ENCODE results near the gene HAS3.
A peak's percentile ranks its signal among the peaks of the same experiment; 100 is the strongest.

Gene HAS3

GRCh38 chr16:69105501-69106361 lies at the start of gene HAS3:
TSS of gene HAS3 (plus strand) at chr16:69105653. CDS start at chr16:69109396, 3,743 bp downstream.
- H3K79me2 ChIP-seq (ENCODE audit: insufficient read depth, low read length) = no peaks in the 10 kb centered on the region
- peak; percentile 53 for TF ChIP-seq CTCF (conservative IDR thresholded peaks at IDR 0.05; ENCODE audit: low read length)
- TF ChIP-seq EZH2phosphoT487 (IDR thresholded peaks at IDR 0.05; ENCODE audit: borderline replicate concordance) = no peak
- no peaks in the 10 kb centered on the region for H3K27me3 ChIP-seq (ENCODE audit: insufficient read depth, low read length, poor library complexity, severe bottlenecking)
- peak within 1 kb of the TSS; percentile 56 for H3K9ac ChIP-seq (ENCODE audit: low read depth, low read length, poor library complexity, severe bottlenecking)
- H3K9me3 ChIP-seq (ENCODE audit: insufficient read depth, low read depth, low read length) = no peaks in the 10 kb centered on the region
- peaks cover 10% of the 10 kb centered on the region for H3K4me1 ChIP-seq (ENCODE audit: insufficient read depth, low read length, poor library complexity, severe bottlenecking)
- H3F3A ChIP-seq (ENCODE audit: low read depth) = no peaks in the 10 kb centered on the region
- H3K4me3 ChIP-seq (ENCODE audit: low read length, poor library complexity, severe bottlenecking) = peak within 1 kb of the TSS; percentile 75
- no peaks in the 10 kb centered on the region for H3K9me2 ChIP-seq (replicated peaks; ENCODE audit: low read depth, low read length)
- peaks cover 4% of the 10 kb centered on the region; the same call in 1 of the 2 replicates for H3K36me3 ChIP-seq (ENCODE audit: insufficient read depth, low read length)
- peak within 1 kb of the TSS; percentile 89 for H3K4me2 ChIP-seq (ENCODE audit: low read depth, low read length, poor library complexity, severe bottlenecking)
- H4K20me1 ChIP-seq (ENCODE audit: insufficient read depth, low read length, poor library complexity, severe bottlenecking) = no peaks in the 10 kb centered on the region
- H2AFZ ChIP-seq (ENCODE audit: low read length) = peak within 1 kb of the TSS; percentile 59

DNA sequence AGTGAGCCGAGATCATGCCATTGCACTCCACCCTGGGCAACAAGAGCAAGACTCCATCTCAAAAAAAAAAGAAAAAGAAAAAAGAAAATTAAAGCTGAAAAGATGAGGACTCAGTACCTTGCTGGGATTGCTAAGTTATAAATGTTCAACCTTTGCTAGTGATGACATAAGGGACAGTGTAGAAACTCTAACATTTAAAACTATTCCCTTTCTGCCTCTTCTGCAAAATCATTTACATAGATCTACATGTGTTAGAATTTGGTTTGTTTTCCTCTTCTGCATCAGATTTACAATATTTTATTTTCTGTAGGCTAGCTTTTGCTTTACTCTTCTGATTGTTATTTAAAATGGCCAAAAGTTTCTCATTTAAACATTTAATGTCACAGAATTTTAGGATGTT lies 49.5 kb upstream of the HAS3 start:
- H3K9ac ChIP-seq (ENCODE audit: low read depth, low read length, poor library complexity, severe bottlenecking) = no peak overlapping the region
- H3K4me1 ChIP-seq (ENCODE audit: insufficient read depth, low read length, poor library complexity, severe bottlenecking) = no peaks in the 10 kb centered on the region

DNA sequence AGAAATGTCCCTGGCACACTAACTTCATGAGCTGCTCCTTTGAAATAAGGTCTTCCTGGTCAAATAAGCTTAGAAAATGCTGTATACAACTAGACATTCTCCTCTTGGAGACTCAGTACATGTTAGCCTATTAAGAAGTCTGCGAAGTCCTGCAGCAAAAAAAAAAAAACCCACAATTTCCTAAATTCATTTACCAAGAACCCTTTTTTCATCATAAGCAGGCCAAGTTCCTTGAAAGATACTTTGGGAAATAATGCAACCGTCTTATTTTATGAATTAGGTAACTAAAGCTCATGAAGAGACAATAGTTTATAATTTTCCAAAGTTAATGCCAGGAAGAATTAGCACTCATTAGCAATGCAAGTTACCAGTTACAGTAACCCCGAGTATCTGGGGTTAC lies 49.0 kb upstream of the HAS3 start:
- H3K4me1 ChIP-seq (ENCODE audit: insufficient read depth, low read length, poor library complexity, severe bottlenecking) = no peaks in the 10 kb centered on the region
- TF ChIP-seq CTCF (conservative IDR thresholded peaks at IDR 0.05; ENCODE audit: low read length) (no peak), EZH2phosphoT487 (IDR thresholded peaks at IDR 0.05; ENCODE audit: borderline replicate concordance) (no peak)
- H4K20me1 ChIP-seq (ENCODE audit: insufficient read depth, low read length, poor library complexity, severe bottlenecking) = no peaks in the 10 kb centered on the region
- H2AFZ ChIP-seq (ENCODE audit: low read length) = no peak overlapping the region
- no peaks in the 10 kb centered on the region for H3K27me3 ChIP-seq (ENCODE audit: insufficient read depth, low read length, poor library complexity, severe bottlenecking)
- H3K79me2 ChIP-seq (ENCODE audit: insufficient read depth, low read length) = no peaks in the 10 kb centered on the region
- no peak overlapping the region for H3K4me2 ChIP-seq (ENCODE audit: low read depth, low read length, poor library complexity, severe bottlenecking)
- H3K36me3 ChIP-seq (ENCODE audit: insufficient read depth, low read length) = no peaks in the 10 kb centered on the region
- H3K9ac ChIP-seq (ENCODE audit: low read depth, low read length, poor library complexity, severe bottlenecking) = no peak overlapping the region
- H3K4me3 ChIP-seq (ENCODE audit: low read length, poor library complexity, severe bottlenecking) = no peak overlapping the region
- no peaks in the 10 kb centered on the region for H3K9me3 ChIP-seq (ENCODE audit: insufficient read depth, low read depth, low read length)
- H3F3A ChIP-seq (ENCODE audit: low read depth) = no peaks in the 10 kb centered on the region
- H3K9me2 ChIP-seq (replicated peaks; ENCODE audit: low read depth, low read length) = no peaks in the 10 kb centered on the region

More for the DNA sequence above, 49.5 kb upstream of the HAS3 start:
- H3K9me2 ChIP-seq (replicated peaks; ENCODE audit: low read depth, low read length) = no peaks in the 10 kb centered on the region
- H3K79me2 ChIP-seq (ENCODE audit: insufficient read depth, low read length) = no peaks in the 10 kb centered on the region
- H3F3A ChIP-seq (ENCODE audit: low read depth) = no peaks in the 10 kb centered on the region
- no peaks in the 10 kb centered on the region for H3K27me3 ChIP-seq (ENCODE audit: insufficient read depth, low read length, poor library complexity, severe bottlenecking)
- TF ChIP-seq CTCF (conservative IDR thresholded peaks at IDR 0.05; ENCODE audit: low read length) (no peak), EZH2phosphoT487 (IDR thresholded peaks at IDR 0.05; ENCODE audit: borderline replicate concordance) (no peak)
- H3K36me3 ChIP-seq (ENCODE audit: insufficient read depth, low read length) = no peaks in the 10 kb centered on the region
- no peaks in the 10 kb centered on the region for H4K20me1 ChIP-seq (ENCODE audit: insufficient read depth, low read length, poor library complexity, severe bottlenecking)
- H2AFZ ChIP-seq (ENCODE audit: low read length) = no peak overlapping the region
- no peak overlapping the region for H3K4me2 ChIP-seq (ENCODE audit: low read depth, low read length, poor library complexity, severe bottlenecking)
- no peak overlapping the region for H3K4me3 ChIP-seq (ENCODE audit: low read length, poor library complexity, severe bottlenecking)
- H3K9me3 ChIP-seq (ENCODE audit: insufficient read depth, low read depth, low read length) = no peaks in the 10 kb centered on the region
